Bronchial epithelial cell (primary cell): Measurements from ENCODE around the gene BPIFB1. TPM values are rescaled to one million over a fixed set of nuclear protein-coding genes. Genes with fewer than 3 reads are reported as not detected.

Source experiments
- DNase-seq: peaks from one replicate; pipeline ENCODE4 v3.0.0-alpha.2; 2010; ENCODE audit warnings: low read depth
- FAIRE-seq: peaks from 2 replicates; lab custom pipeline; 2011; peaks lifted over from hg19 to GRCh38; lab: Jason Lieb, UNC
- H3K27me3 ChIP-seq: 2 replicates; pipeline ENCODE4 v1.5.1; 2011; ENCODE audit warnings: low read length; ENCODE audit not compliant: control insufficient read depth, insufficient read depth
- H3K36me3 ChIP-seq: 2 replicates; pipeline ENCODE4 v1.5.1; 2011; ENCODE audit warnings: low read length; ENCODE audit not compliant: control insufficient read depth, insufficient read depth
- H3K4me3 ChIP-seq: 2 replicates; pipeline ENCODE4 v1.5.1; 2011; ENCODE audit warnings: mild to moderate bottlenecking, low read depth, low read length, control low read depth
- total RNA-seq: library from RNA; depleted of rRNA; stranded (reverse); fragments of >200 nt; gene quantifications from 2 replicates; pipeline ENCODE4 v1.2.1, GENCODE V29; 2014
- TF ChIP-seq, protein P1 (sequence below): IDR thresholded peaks from 2 replicates; pipeline ENCODE4 v1.5.1; 2011; ENCODE audit warnings: mild to moderate bottlenecking, moderate library complexity, low read length, control low read depth, inconsistent platforms; ENCODE audit not compliant: insufficient read depth, severe bottlenecking

Gene BPIFB1
- total RNA-seq, 1 donor from 2014 or later = not detected

DNA sequence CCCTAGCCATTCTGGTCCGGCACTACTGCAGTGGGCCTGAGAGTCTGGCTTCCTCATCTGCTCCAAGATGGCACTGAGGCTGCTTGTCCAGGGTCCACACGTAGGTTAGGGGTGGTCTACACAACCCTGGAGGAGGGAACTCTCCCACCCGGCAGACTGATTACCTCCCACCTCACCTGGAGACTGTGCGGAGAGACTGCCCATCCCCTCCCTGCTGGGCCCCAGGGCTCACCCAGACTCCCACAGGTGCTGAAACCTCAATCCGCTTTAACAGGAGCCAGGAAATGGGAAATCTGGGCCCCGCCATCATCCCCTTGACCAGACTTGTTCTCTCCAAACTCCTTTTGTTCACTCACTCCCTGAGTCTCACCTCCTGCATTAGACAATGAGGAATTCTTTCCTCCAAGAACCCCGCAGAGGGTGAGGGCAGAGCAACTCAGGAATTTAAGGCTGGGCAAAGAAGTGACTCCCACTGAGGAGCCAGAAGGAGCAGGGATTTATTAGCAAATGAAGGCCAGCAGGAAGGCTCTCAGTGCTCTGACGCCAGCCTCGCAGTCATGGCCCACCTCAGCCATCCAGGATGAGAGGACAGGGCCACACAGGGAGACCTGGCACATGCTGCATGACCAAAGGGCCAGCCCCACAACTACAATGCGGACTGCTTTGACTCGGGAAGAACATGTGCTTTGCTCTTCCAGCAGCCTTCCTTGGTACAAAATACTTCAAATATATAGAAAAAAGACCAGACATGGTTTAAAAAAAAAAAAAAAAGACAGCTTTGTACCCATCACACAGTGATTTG, 65.3 kb downstream of the BPIFB1 start:
- H3K27me3 ChIP-seq = no peaks in the 10 kb centered on the region

DNA sequence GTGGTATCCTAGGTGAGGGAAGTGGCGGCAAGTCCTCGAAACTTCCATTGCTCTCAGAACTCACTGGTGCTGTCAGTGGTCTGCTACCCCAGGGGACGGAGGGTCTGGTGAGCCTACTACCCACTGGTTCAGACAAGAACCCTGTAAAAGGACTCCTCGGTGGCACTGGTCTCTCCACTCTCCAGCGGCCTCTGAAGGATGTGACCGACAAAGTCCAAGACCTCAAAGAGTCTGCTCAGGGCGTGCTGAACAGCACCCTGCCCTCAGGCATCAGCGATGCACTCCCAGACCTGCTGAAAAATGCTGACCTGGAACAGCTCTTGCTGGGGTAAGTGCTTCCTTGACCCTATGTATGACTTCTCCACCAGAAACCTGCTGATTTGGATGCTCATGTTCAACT, 66.5 kb downstream of the BPIFB1 start:
- Histone ChIP-seq H3K36me3 (no peaks in the 10 kb centered on the region), H3K27me3 (no peaks in the 10 kb centered on the region), H3K4me3 (no peak overlapping the region)
- TF ChIP-seq, protein P1, sequence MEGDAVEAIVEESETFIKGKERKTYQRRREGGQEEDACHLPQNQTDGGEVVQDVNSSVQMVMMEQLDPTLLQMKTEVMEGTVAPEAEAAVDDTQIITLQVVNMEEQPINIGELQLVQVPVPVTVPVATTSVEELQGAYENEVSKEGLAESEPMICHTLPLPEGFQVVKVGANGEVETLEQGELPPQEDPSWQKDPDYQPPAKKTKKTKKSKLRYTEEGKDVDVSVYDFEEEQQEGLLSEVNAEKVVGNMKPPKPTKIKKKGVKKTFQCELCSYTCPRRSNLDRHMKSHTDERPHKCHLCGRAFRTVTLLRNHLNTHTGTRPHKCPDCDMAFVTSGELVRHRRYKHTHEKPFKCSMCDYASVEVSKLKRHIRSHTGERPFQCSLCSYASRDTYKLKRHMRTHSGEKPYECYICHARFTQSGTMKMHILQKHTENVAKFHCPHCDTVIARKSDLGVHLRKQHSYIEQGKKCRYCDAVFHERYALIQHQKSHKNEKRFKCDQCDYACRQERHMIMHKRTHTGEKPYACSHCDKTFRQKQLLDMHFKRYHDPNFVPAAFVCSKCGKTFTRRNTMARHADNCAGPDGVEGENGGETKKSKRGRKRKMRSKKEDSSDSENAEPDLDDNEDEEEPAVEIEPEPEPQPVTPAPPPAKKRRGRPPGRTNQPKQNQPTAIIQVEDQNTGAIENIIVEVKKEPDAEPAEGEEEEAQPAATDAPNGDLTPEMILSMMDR = no peak
- no peak for FAIRE-seq
- DNase-seq = no peak

More for the DNA sequence above, 65.3 kb downstream of the BPIFB1 start:
- TF ChIP-seq, protein P1 = no peak
- Histone ChIP-seq H3K36me3 (no peaks in the 10 kb centered on the region), H3K4me3 (no peak overlapping the region)
- DNase-seq (no peak), FAIRE-seq (no peak)

DNA sequence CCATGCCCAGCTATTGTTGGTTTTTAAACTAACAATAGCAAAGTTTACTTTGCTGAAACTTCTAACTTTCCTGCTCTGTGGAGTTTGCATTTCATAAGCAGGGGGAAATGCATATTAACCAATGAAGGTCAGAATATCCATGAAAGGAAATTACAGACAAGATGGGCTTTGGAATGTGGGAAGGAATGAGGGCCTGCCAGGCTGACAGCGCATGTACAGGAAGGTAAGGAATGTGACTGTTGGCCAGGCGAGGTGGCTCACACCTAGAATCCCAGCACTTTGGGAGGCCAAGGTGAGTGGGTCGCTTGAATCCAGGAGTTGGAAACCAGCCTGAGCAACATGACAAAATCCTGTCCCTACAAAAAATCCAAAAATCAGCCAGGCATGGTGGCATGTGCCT, 68.7 kb downstream of the BPIFB1 start:
- no peak for DNase-seq
- H3K27me3 ChIP-seq = no peaks in the 10 kb centered on the region
- no peak for FAIRE-seq
- TF ChIP-seq, protein P1 = no peak
- H3K36me3 ChIP-seq = no peaks in the 10 kb centered on the region
- no peak overlapping the region for H3K4me3 ChIP-seq

DNA sequence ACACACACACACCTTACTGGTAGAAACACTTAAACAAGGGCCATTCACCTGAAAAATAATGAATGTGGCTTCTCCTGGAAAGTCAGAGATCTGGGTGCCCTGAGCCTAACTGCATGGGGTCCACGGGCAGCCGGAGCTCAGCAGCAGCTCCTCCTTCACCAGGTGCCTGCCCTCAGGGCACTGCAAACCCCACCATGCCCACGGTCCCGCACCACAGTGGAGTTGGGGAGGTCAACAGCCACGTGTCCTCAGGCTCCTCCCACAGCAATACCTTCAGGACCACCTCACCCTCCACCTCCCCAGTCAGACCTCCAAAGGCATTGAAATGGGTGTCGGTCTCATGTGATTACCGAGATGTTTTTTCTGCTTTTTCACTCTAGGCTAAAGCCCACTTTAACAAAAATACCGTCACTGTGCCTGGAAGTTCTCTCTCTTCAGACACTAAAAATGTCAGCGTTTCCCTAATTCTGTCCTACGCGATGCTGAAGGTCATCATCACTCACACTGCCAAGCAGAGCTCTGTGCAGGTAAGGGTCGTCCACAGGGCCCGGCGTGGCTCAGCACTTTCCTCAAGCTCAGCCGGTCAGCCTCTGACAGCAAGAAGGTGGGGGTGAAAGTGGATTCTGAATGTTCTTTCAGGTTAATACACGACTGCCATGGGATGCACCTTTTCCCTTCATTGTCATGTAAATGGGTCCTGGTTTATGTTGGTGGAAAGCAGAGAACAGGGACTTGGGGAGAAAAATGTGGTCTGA, 69.4 kb downstream of the BPIFB1 start:
- Histone ChIP-seq H3K36me3 (no peaks in the 10 kb centered on the region), H3K4me3 (no peak overlapping the region), H3K27me3 (no peaks in the 10 kb centered on the region)
- FAIRE-seq (no peak), DNase-seq (no peak)
- TF ChIP-seq, protein P1 = no peak

DNA sequence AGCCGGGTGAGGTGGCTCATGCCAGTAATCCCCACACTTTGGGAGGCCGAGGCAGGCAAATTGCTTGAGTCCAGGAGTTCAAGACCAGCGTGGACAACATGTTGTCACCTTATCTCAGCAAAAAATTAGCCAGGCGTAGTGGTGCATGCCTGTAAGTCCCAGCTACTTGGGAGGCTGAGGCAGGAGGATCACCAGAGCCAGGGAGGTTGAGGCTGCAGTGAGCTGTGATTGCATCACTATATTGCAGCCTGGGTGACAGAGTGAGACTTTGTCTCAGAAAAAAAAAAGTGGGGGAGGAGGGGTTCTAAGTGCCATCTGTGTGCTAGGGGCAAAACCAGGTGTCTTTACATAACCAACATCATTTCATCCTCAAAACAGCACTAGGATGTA, 70.0 kb downstream of the BPIFB1 start:
- no peaks in the 10 kb centered on the region for H3K36me3 ChIP-seq
- H3K27me3 ChIP-seq = no peaks in the 10 kb centered on the region
- no peak overlapping the region for H3K4me3 ChIP-seq
- DNase-seq = no peak
- FAIRE-seq = no peak
- TF ChIP-seq, protein P1 = no peak

Other genes with a start within 250 kb of the BPIFB1 start
- not detected in 2 replicates for gene BPIFB3, start 229.3 kb upstream of the BPIFB1 start, total RNA-seq
- not detected in 2 replicates for gene BPIFB4, start 203.6 kb upstream of the BPIFB1 start, total RNA-seq
- not detected in 2 replicates for gene BPIFA2, start 115.1 kb upstream of the BPIFB1 start, total RNA-seq
- not detected in 2 replicates for gene BPIFA3, start 65.9 kb upstream of the BPIFB1 start, total RNA-seq
- gene BPIFA1, start 47.2 kb upstream of the BPIFB1 start, total RNA-seq = not detected in 2 replicates
- gene CDK5RAP1, start 118.3 kb downstream of the BPIFB1 start, total RNA-seq = 21.6 and 27.4 TPM in 2 replicates
- 4.2 and 7.8 TPM in 2 replicates for gene SNTA1, start 160.5 kb downstream of the BPIFB1 start, total RNA-seq
- 4.0 and 5.3 TPM in 2 replicates for gene CBFA2T2, start 206.9 kb downstream of the BPIFB1 start, total RNA-seq